H1 (cell line): Measurements from ENCODE around the gene CREB3L1. TPM values are rescaled to one million over a fixed set of nuclear protein-coding genes. Genes with fewer than 3 reads are reported as not detected.

ENCODE experiments used
- CTCF ChIA-PET: fragments of 300-600 bp; sonication (Branson Sonifier 250); formaldehyde crosslinking; loops from one replicate; lab custom pipeline; 2021; ENCODE audit not compliant: partially characterized antibody; lab: Charles Lee
- POLR2A ChIA-PET: fragments of 300-600 bp; sonication (Branson Sonifier 250); formaldehyde crosslinking; loops from one replicate; lab custom pipeline; 2021; ENCODE audit warnings: inconsistent platforms; ENCODE audit not compliant: partially characterized antibody; lab: Charles Lee
- DNase-seq, 2 experiments: peaks; one replicate each; pipeline versions ENCODE4 v3.0.0 to v3.0.0-alpha.2; 2010 to 2022; ENCODE audit warnings: low spot score in 2 of 2, low read depth in 1 of 2, mixed read lengths in 1 of 2
- FAIRE-seq: peaks from 2 replicates; lab custom pipeline; 2011; peaks lifted over from hg19 to GRCh38; lab: Jason Lieb, UNC
- H2AFZ ChIP-seq: 2 replicates; pipeline ENCODE4 v1.8.1; 2012; ENCODE audit warnings: low read length, inconsistent platforms
- H2AK5ac ChIP-seq: 2 replicates; pipeline ENCODE4 v1.6.1; 2013; ENCODE audit warnings: low read depth, low read length
- H2BK120ac ChIP-seq: replicated peaks from 2 replicates; pipeline ENCODE3; 2013; ENCODE audit warnings: low read depth, low read length, inconsistent platforms
- H2BK12ac ChIP-seq: 2 replicates; pipeline ENCODE4 v1.6.1; 2013; ENCODE audit warnings: low read depth, low read length
- H2BK15ac ChIP-seq: 2 replicates; pipeline ENCODE4 v1.6.1; 2013; ENCODE audit warnings: low read length
- H2BK20ac ChIP-seq: 2 replicates; pipeline ENCODE4 v1.6.1; 2013; ENCODE audit warnings: low read length
- H2BK5ac ChIP-seq: 2 replicates; pipeline ENCODE4 v1.6.1; 2013; ENCODE audit warnings: low read depth, low read length
- H3K14ac ChIP-seq: 2 replicates; pipeline ENCODE4 v1.6.1; 2013; ENCODE audit warnings: inconsistent platforms; ENCODE audit not compliant: insufficient read length
- H3K18ac ChIP-seq: 2 replicates; pipeline ENCODE4 v1.6.1; 2013; ENCODE audit warnings: low read length; ENCODE audit errors: extremely low read depth
- H3K23ac ChIP-seq: 2 replicates; pipeline ENCODE4 v1.6.1; 2013; ENCODE audit warnings: inconsistent platforms; ENCODE audit not compliant: insufficient read length
- H3K23me2 ChIP-seq: 2 replicates; pipeline ENCODE4 v1.6.1; 2013; ENCODE audit warnings: low read depth, low read length
- H3K27ac ChIP-seq: 2 replicates; pipeline ENCODE4 v1.6.1; 2011; ENCODE audit warnings: low read depth, low read length, inconsistent platforms
- H3K27me3 ChIP-seq, 4 experiments: replicated peaks in 1 of 4; 1 replicate in 1 of 4; 2 replicates in 3 of 4; pipeline versions ENCODE4 v1.6.1 to v1.8.1; 2011 to 2013; ENCODE audit warnings: low read length in 3 of 4, mild to moderate bottlenecking in 3 of 4, inconsistent platforms in 2 of 4, mixed read lengths in 2 of 4, moderate library complexity in 1 of 4; ENCODE audit not compliant: control insufficient read depth in 3 of 4, insufficient read depth in 3 of 4; ENCODE audit errors: extremely low read depth in 1 of 4
- H3K36me3 ChIP-seq, 4 experiments: 2 replicates each; pipeline versions ENCODE4 v1.6.1 to v1.8.1; 2011 to 2013; ENCODE audit warnings: mild to moderate bottlenecking in 4 of 4, low read length in 3 of 4, moderate library complexity in 2 of 4, control low read depth in 1 of 4, inconsistent platforms in 1 of 4; ENCODE audit not compliant: insufficient read depth in 4 of 4, control insufficient read depth in 2 of 4
- H3K4ac ChIP-seq: replicated peaks from 2 replicates; pipeline ENCODE3; 2013; ENCODE audit warnings: low read length, low read depth, mixed read lengths, inconsistent platforms; ENCODE audit not compliant: insufficient read length
- H3K4me1 ChIP-seq, 4 experiments: replicated peaks in 1 of 4; 1 replicate in 1 of 4; 2 replicates in 3 of 4; pipeline versions ENCODE4 v1.6.1 to v1.8.1; 2011 to 2013; ENCODE audit warnings: low read length in 3 of 4, inconsistent platforms in 2 of 4, mixed read lengths in 1 of 4; ENCODE audit not compliant: insufficient read depth in 4 of 4, control insufficient read depth in 3 of 4
- H3K4me2 ChIP-seq, 2 experiments: 2 replicates each; pipeline versions ENCODE4 v1.6.1 to v1.8.1; 2011 to 2013; ENCODE audit warnings: low read depth in 2 of 2, low read length in 2 of 2, control low read depth in 1 of 2, inconsistent platforms in 1 of 2, mild to moderate bottlenecking in 1 of 2; ENCODE audit not compliant: insufficient read depth in 1 of 2
- H3K4me3 ChIP-seq, 4 experiments: fragments of 200-600, 300-600 bp in 1 of 4; sonication (generic), shearing (Covaris generic), sonication (Bioruptor Twin) in 1 of 4; 2 replicates each; pipeline versions ENCODE4 v1.5.1 to v1.8.1; 2011 to 2016; ENCODE audit warnings: low read length in 4 of 4, low read depth in 3 of 4, control low read depth in 2 of 4, inconsistent platforms in 2 of 4, mild to moderate bottlenecking in 2 of 4, mixed read lengths in 1 of 4, moderate library complexity in 1 of 4; ENCODE audit not compliant: insufficient read depth in 2 of 4; ENCODE audit errors: extremely low read depth in 1 of 4
- H3K56ac ChIP-seq: replicated peaks from 2 replicates; pipeline ENCODE3; 2013; ENCODE audit warnings: low read depth, mild to moderate bottlenecking, mixed read lengths, low read length, inconsistent platforms; ENCODE audit not compliant: insufficient read length
- H3K79me1 ChIP-seq: 2 replicates; pipeline ENCODE4 v1.6.1; 2013; ENCODE audit warnings: low read depth, low read length, control low read depth
- H3K79me2 ChIP-seq, 2 experiments: 2 replicates each; pipeline versions ENCODE4 v1.6.1 to v1.8.1; 2012 to 2013; ENCODE audit warnings: low read length in 2 of 2, mild to moderate bottlenecking in 2 of 2, inconsistent platforms in 1 of 2; ENCODE audit not compliant: insufficient read depth in 2 of 2, control insufficient read depth in 1 of 2
- H3K9ac ChIP-seq, 4 experiments: replicated peaks in 1 of 4; 1 replicate in 1 of 4; 2 replicates in 3 of 4; pipeline versions ENCODE4 v1.6.1 to v1.8.1; 2011 to 2013; ENCODE audit warnings: low read depth in 3 of 4, low read length in 3 of 4, control low read depth in 2 of 4, mild to moderate bottlenecking in 2 of 4, moderate library complexity in 2 of 4, inconsistent platforms in 1 of 4; ENCODE audit errors: extremely low read depth in 1 of 4
- H3K9me3 ChIP-seq, 2 experiments: 2 replicates each; pipeline versions ENCODE4 v1.6.1 to v1.8.1; 2012 to 2013; ENCODE audit warnings: mild to moderate bottlenecking in 2 of 2, moderate library complexity in 2 of 2, control low read depth in 1 of 2, inconsistent platforms in 1 of 2, low read depth in 1 of 2, low read length in 1 of 2, mixed read lengths in 1 of 2; ENCODE audit not compliant: insufficient read depth in 2 of 2
- H4K20me1 ChIP-seq, 2 experiments: replicated peaks in 1 of 2; 2 replicates each; pipeline versions ENCODE3 to v1.8.1; 2011 to 2013; ENCODE audit warnings: inconsistent platforms in 2 of 2, low read length in 2 of 2, mild to moderate bottlenecking in 1 of 2; ENCODE audit not compliant: insufficient read depth in 2 of 2, control insufficient read depth in 1 of 2
- H4K5ac ChIP-seq: 2 replicates; pipeline ENCODE4 v1.6.1; 2013; ENCODE audit warnings: low read length, low read depth, mixed read lengths, inconsistent platforms; ENCODE audit not compliant: insufficient read length
- H4K8ac ChIP-seq: 2 replicates; pipeline ENCODE4 v1.8.0; 2013; ENCODE audit warnings: mild to moderate bottlenecking, moderate library complexity, low read length, inconsistent platforms; ENCODE audit not compliant: insufficient read depth; ENCODE audit errors: extremely low read depth
- H4K91ac ChIP-seq: replicated peaks from 2 replicates; pipeline ENCODE3; 2013; ENCODE audit warnings: low read length, mixed read lengths, inconsistent platforms; ENCODE audit not compliant: insufficient read length
- WGBS, 2 experiments: shearing (Covaris generic) in 1 of 2; methylation state at CpG; one replicate each; pipeline versions ENCODE4 v1.1.6 to v1.1.7; 2013 to 2015; ENCODE audit warnings: low lambda C conversion rate in 2 of 2, mixed read lengths in 2 of 2, inconsistent platforms in 1 of 2, low coverage in 1 of 2, missing lambda C conversion rate in 1 of 2; ENCODE audit not compliant: insufficient replicate concordance in 2 of 2, insufficient coverage in 1 of 2, insufficient read length in 1 of 2; ENCODE audit errors: extremely low coverage in 1 of 2, missing lambda C conversion rate in 1 of 2; 5-methylcytosine and 5-hydroxymethylcytosine counted together
- polyA plus RNA-seq, 7 experiments: library from polyadenylated mRNA; depleted of rRNA in 3 of 7; stranded (reverse) in 5 of 7; unstranded in 2 of 7; fragments of >200 nt in 5 of 7; fragments of 200-250 nt in 2 of 7; gene quantifications; 1 replicate in 5 of 7; 2 replicates in 1 of 7; 4 replicates in 1 of 7; pipeline versions ENCODE4 v1.2.1 to v1.2.3, GENCODE V29; 2011 to 2013; ENCODE audit warnings: missing spikeins in 2 of 7, mixed read lengths in 2 of 7
- total RNA-seq: library from RNA; stranded (reverse); fragmentation: NEBNext Ultra II Directional; extraction: Animal tissue kit (Norgen Biotek cat#: 25700); gene quantifications from 2 replicates; pipeline ENCODE4 v1.2.1, GENCODE V29; 2021

The CREB3L1 gene
- total and polyA plus RNA-seq, 2 of the 8 experiments (the other 6 are each of a cell fraction or from before 2014, with no cell fraction given), result 4.1 to 12.7 TPM

DNA sequence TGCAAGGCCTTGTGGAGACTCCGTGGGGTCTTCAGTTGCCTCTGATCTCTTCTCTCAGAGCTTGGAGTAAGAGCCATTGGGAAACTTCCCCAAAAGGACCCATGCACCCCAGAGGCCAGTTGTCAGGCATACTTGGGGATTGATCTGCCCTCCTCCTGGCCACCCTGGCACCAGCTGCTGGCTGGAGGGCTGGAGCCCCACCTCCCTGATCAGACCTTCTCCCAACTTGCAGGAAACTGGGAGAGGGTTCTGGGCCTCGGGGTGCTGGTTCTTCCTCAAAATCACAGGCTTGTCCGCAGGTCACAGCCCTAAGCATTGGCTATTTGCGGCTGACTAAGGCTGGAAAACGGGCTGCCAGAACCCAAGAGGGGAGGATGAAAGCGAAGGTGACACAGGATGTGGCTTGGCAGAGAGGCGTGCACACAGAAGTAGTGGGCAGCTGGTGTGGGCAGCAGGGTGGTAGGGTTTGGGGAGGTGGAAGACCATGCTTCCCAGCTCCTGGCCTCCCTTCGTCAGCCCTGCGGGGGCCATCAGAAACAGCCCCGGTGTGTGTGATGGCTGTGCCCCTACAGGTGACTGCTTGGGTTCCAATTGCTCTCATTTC is 68.5 kb downstream of the CREB3L1 start:
- Histone ChIP-seq H3K56ac (no peak overlapping the region), H3K4me3 (no peak overlapping the region), H2BK12ac (peak overlapping the region; percentile 99; the same call in 1 of the 2 replicates), H3K27me3 (peaks cover 0 to 7% (median 4%) of the 10 kb centered on the region in 4 experiments; a peak in 1 of 7 replicates), H4K5ac (no peak overlapping the region), H3K79me1 (peaks cover 13% of the 10 kb centered on the region), H2BK20ac (peak overlapping the region; percentile 98), H3K23ac (no peak overlapping the region), H2BK15ac (peak overlapping the region; percentile 48; the same call in 1 of the 2 replicates), H3K4me1 (peaks cover 28 to 47% (median 34%) of the 10 kb centered on the region in 4 experiments), H3K4me2 (peak overlapping the region; percentile 6 to 38; a peak in 1 of 4 replicates), H3K14ac (no peak overlapping the region), H3K4ac (peak overlapping the region; percentile 30), H3K23me2 (peaks cover 13% of the 10 kb centered on the region), H4K8ac (peak overlapping the region; percentile 60; the same call in 1 of the 2 replicates), H3K9me3 (no peaks in the 10 kb centered on the region), H2AK5ac (peak overlapping the region; percentile 56), H3K18ac (peak overlapping the region; percentile 26), H2BK5ac (peak overlapping the region; percentile 49; the same call in 1 of the 2 replicates), H4K20me1 (peaks cover 9 to 16% of the 10 kb centered on the region in 2 experiments), H2BK120ac (peak overlapping the region; percentile 75), H2AFZ (no peak overlapping the region), H3K79me2 (peaks cover 0 to 29% of the 10 kb centered on the region in 2 experiments; a peak in 2 of 4 replicates), H3K9ac (no peak overlapping the region; a peak in 1 of 7 replicates), H3K27ac (no peak overlapping the region), H3K36me3 (no peaks in the 10 kb centered on the region), H4K91ac (peak overlapping the region; percentile 77)
- ChIA-PET POLR2A (interaction anchor here (0.6 to 5.0 kb wide), 8 partner anchors 7 to 217 kb away, joined by 3 to 21 read pairs (median 4); partner anchors contain the start of gene MDK), CTCF (interaction anchor here (0.6 to 44.5 kb wide), 13 partner anchors 4 to 915 kb away, joined by 3 to 1004 read pairs (median 6); partner anchors contain the start of genes CREB3L1, DGKZ and MDK)
- no peak for FAIRE-seq
- WGBS, 2 experiments, result 86% methylated on average over 10 of the region's 10 CpGs; no CpG with 5 or more reads in 1 of the 2 experiments
- DNase-seq, result no peak
